HS-27A (cell line): ENCODE data around the gene SERPINA9.

Experiments used
- DNase-seq: peaks from one replicate; pipeline ENCODE4 v3.0.0-alpha.2; 2012; ENCODE audit warnings: low read depth, missing footprints

SERPINA9 gene

GRCh38 chr14:94462763-94463572, 13.0 kb downstream of the SERPINA9 start:
- no peak for DNase-seq

- DNase-seq, result no peak
Observed at GRCh38 chr14:94462219-94462551, 13.8 kb downstream of the SERPINA9 start.

- DNase-seq, result no peak
Observed at GRCh38 chr14:94461526-94462218, 14.3 kb downstream of the SERPINA9 start.

- no peak for DNase-seq
Observed at GRCh38 chr14:94460631-94461416, 15.2 kb downstream of the SERPINA9 start.

- no peak for DNase-seq
Observed at GRCh38 chr14:94458558-94459205, 17.3 kb downstream of the SERPINA9 start.

GRCh38 chr14:94458096-94458495, 17.9 kb downstream of the SERPINA9 start:
- DNase-seq, result no peak

GRCh38 chr14:94455928-94456327, 20.1 kb downstream of the SERPINA9 start:
- no peak for DNase-seq

GRCh38 chr14:94451826-94452225, 24.2 kb downstream of the SERPINA9 start:
- no peak for DNase-seq

GRCh38 chr14:94451091-94451771, 24.8 kb downstream of the SERPINA9 start:
- DNase-seq, result no peak

- no peak for DNase-seq
Observed at GRCh38 chr14:94450722-94451090, 25.3 kb downstream of the SERPINA9 start.

GRCh38 chr14:94449930-94450329, 26.1 kb downstream of the SERPINA9 start:
- no peak for DNase-seq

- no peak for DNase-seq
Observed at GRCh38 chr14:94448071-94448808, 27.8 kb downstream of the SERPINA9 start.

- DNase-seq, result no peak
Observed at GRCh38 chr14:94447206-94447605, 28.8 kb downstream of the SERPINA9 start.

- no peak for DNase-seq
Observed at GRCh38 chr14:94446126-94446525, 29.9 kb downstream of the SERPINA9 start.

GRCh38 chr14:94445003-94445402, 31.0 kb downstream of the SERPINA9 start:
- DNase-seq, result no peak

GRCh38 chr14:94441531-94442205, 34.3 kb downstream of the SERPINA9 start:
- DNase-seq, result no peak

- no peak for DNase-seq
Observed at GRCh38 chr14:94441130-94441529, 34.9 kb downstream of the SERPINA9 start.

- no peak for DNase-seq
Observed at GRCh38 chr14:94439453-94440057, 36.4 kb downstream of the SERPINA9 start.

GRCh38 chr14:94428610-94429009, 47.4 kb downstream of the SERPINA9 start:
- no peak for DNase-seq

GRCh38 chr14:94427016-94427613, 48.9 kb downstream of the SERPINA9 start:
- no peak for DNase-seq
